Measurements from ENCODE around the gene PODN. TPM values are rescaled to one million over a fixed set of nuclear protein-coding genes. Genes with fewer than 3 reads are reported as not detected.

Gene PODN
- total and polyA plus RNA-seq, 2 donors (not counting 3 experiments of a cell fraction or from before 2014, with no cell fraction given): 1.3 to 1.5 TPM

GRCh38 chr1:53128401-53128800, 66.4 kb downstream of the PODN start:
- Histone ChIP-seq H2AFZ (ENCODE audit: low read depth, low read length) (no peak overlapping the region), H3K79me2 (ENCODE audit: control insufficient read depth, insufficient read depth, low read length) (no peaks in the 10 kb centered on the region), H3K36me3 (ENCODE audit: control insufficient read depth in 2 of 2, extremely low read depth in 1 of 2, insufficient read depth in 2 of 2, low read length in 2 of 2) (no peaks in the 10 kb centered on the region), H4K20me1 (replicated peaks; ENCODE audit: control insufficient read depth, extremely low read depth, insufficient read depth, low read length) (no peaks in the 10 kb centered on the region), H3K27me3 (ENCODE audit: control insufficient read depth in 2 of 2, insufficient read depth in 2 of 2, low read length in 2 of 2) (peaks cover 0 to 10% of the 10 kb centered on the region in 2 experiments), H3K4me1 (ENCODE audit: control insufficient read depth, extremely low read depth, insufficient read depth, low read length) (no peaks in the 10 kb centered on the region), H3K4me2 (ENCODE audit: insufficient read depth, low read length) (no peak overlapping the region), H3K9me3 (replicated peaks; ENCODE audit: control insufficient read depth, insufficient read depth, low read length) (no peaks in the 10 kb centered on the region), H3K4me3 (replicated peaks in 1 of 3; ENCODE audit: insufficient read depth in 1 of 3, low read depth in 1 of 3, low read length in 3 of 3) (no peak overlapping the region), H3K9me1 (replicated peaks; ENCODE audit: control insufficient read depth, extremely low read depth, insufficient read depth, low read length) (no peaks in the 10 kb centered on the region), H3K27ac (ENCODE audit: insufficient read depth, low read depth, low read length) (no peak overlapping the region), H3K9ac (replicated peaks; ENCODE audit: extremely low read depth, insufficient read depth, low read length) (no peak overlapping the region)
- BruUV-seq (replicated peaks): no TSS peak
- POLR2A ChIA-PET: no interaction called here
- FAIRE-seq: no peak
- CTCF ChIA-PET: no interaction called here
- intact Hi-C loops (cut with micrococcal nuclease) (no loop called here), dilution Hi-C loops (cut with MboI; ENCODE audit: extremely low pct_ligation_motif_present, low sequenced_read_pairs) (no loop called here)
- DNase-seq (ENCODE audit: low read depth, low spot score): no peak
- TF ChIP-seq POLR2AphosphoS5 (IDR thresholded peaks at IDR 0.05; ENCODE audit: insufficient read depth, low read depth, low read length) (no peak), MAX (IDR thresholded peaks at IDR 0.05; ENCODE audit: insufficient read depth, insufficient read length) (no peak), JUN (IDR thresholded peaks at IDR 0.05; ENCODE audit: borderline replicate concordance, insufficient read depth, insufficient read length, low read depth) (no peak), GATA2 (IDR thresholded peaks at IDR 0.05; ENCODE audit: insufficient read depth, insufficient read length, low read depth, low read length) (no peak), EZH2 (IDR thresholded peaks at IDR 0.05; ENCODE audit: borderline replicate concordance, low read depth, low read length, severe bottlenecking) (no peak), MYC (IDR thresholded peaks at IDR 0.05; ENCODE audit: low read depth, low read length) (no peak), CTCF (IDR thresholded peaks at IDR 0.05; ENCODE audit: extremely low read depth in 1 of 2, insufficient read depth in 1 of 2, low read depth in 1 of 2, low read length in 2 of 2) (no peak), FOS (IDR thresholded peaks at IDR 0.05; ENCODE audit: borderline replicate concordance, insufficient read depth, low read length) (no peak), POLR2A (IDR thresholded peaks at IDR 0.05; ENCODE audit: low read depth, low read length) (no peak)
